ENCODE results near the gene GPALPP1.

GPALPP1 gene

GRCh38 chr13:45048890-45049407, 59.6 kb downstream of the GPALPP1 start:
- Histone ChIP-seq H3K9me3 (ENCODE audit: control insufficient read depth, insufficient read depth, low read length) (no peaks in the 10 kb centered on the region), H3K36me3 (ENCODE audit: control insufficient read depth, low read length) (no peaks in the 10 kb centered on the region), H4K20me1 (ENCODE audit: control insufficient read depth, insufficient read depth, low read depth, low read length) (no peaks in the 10 kb centered on the region), H3K4me2 (ENCODE audit: low read length) (no peak overlapping the region), H3K4me3 (ENCODE audit: low read length) (no peak overlapping the region), H3K4me1 (ENCODE audit: control insufficient read depth, low read length) (peaks cover 20% of the 10 kb centered on the region), H3K27me3 (ENCODE audit: control insufficient read depth, low read length) (no peaks in the 10 kb centered on the region), H3K27ac (ENCODE audit: low read depth, low read length) (no peak overlapping the region), H3K79me2 (ENCODE audit: control insufficient read depth, low read length) (no peaks in the 10 kb centered on the region), H3F3A (ENCODE audit: control insufficient read depth, insufficient read depth) (no peaks in the 10 kb centered on the region), H3K9me2 (replicated peaks; ENCODE audit: control insufficient read depth, low read length) (no peaks in the 10 kb centered on the region)
- TF ChIP-seq EZH2phosphoT487 (IDR thresholded peaks at IDR 0.05; ENCODE audit: borderline replicate concordance, low read length), result no peak
- TF ChIP-seq CTCF (IDR thresholded peaks at IDR 0.05; ENCODE audit: low read depth, low read length, poor library complexity, severe bottlenecking), result no peak

GRCh38 chr13:45049478-45049877, 60.1 kb downstream of the GPALPP1 start:
- Histone ChIP-seq H3K36me3 (ENCODE audit: control insufficient read depth, low read length) (no peaks in the 10 kb centered on the region), H3K27me3 (ENCODE audit: control insufficient read depth, low read length) (no peaks in the 10 kb centered on the region), H3K79me2 (ENCODE audit: control insufficient read depth, low read length) (no peaks in the 10 kb centered on the region), H3K27ac (ENCODE audit: low read depth, low read length) (no peak overlapping the region), H4K20me1 (ENCODE audit: control insufficient read depth, insufficient read depth, low read depth, low read length) (no peaks in the 10 kb centered on the region), H3K9me2 (replicated peaks; ENCODE audit: control insufficient read depth, low read length) (no peaks in the 10 kb centered on the region), H3F3A (ENCODE audit: control insufficient read depth, insufficient read depth) (no peaks in the 10 kb centered on the region), H3K9me3 (ENCODE audit: control insufficient read depth, insufficient read depth, low read length) (no peaks in the 10 kb centered on the region), H3K4me2 (ENCODE audit: low read length) (no peak overlapping the region), H3K4me3 (ENCODE audit: low read length) (no peak overlapping the region), H3K4me1 (ENCODE audit: control insufficient read depth, low read length) (peaks cover 20% of the 10 kb centered on the region)
- TF ChIP-seq CTCF (IDR thresholded peaks at IDR 0.05; ENCODE audit: low read depth, low read length, poor library complexity, severe bottlenecking) (no peak), EZH2phosphoT487 (IDR thresholded peaks at IDR 0.05; ENCODE audit: borderline replicate concordance, low read length) (no peak)

- Histone ChIP-seq H3K4me2 (ENCODE audit: low read length) (no peak overlapping the region), H3K9me2 (replicated peaks; ENCODE audit: control insufficient read depth, low read length) (no peaks in the 10 kb centered on the region)
Measured at GRCh38 chr13:45051315-45051714, 62.0 kb downstream of the GPALPP1 start.

More at GRCh38 chr13:45051315-45051714, 62.0 kb downstream of the GPALPP1 start:
- H3K27ac ChIP-seq (ENCODE audit: low read depth, low read length), result no peak overlapping the region
- no peaks in the 10 kb centered on the region for H3K36me3 ChIP-seq (ENCODE audit: control insufficient read depth, low read length)
- TF ChIP-seq EZH2phosphoT487 (IDR thresholded peaks at IDR 0.05; ENCODE audit: borderline replicate concordance, low read length) (no peak), CTCF (IDR thresholded peaks at IDR 0.05; ENCODE audit: low read depth, low read length, poor library complexity, severe bottlenecking) (no peak)
- H3K4me3 ChIP-seq (ENCODE audit: low read length), result no peak overlapping the region
- H3K79me2 ChIP-seq (ENCODE audit: control insufficient read depth, low read length), result no peaks in the 10 kb centered on the region
- H3F3A ChIP-seq (ENCODE audit: control insufficient read depth, insufficient read depth), result no peaks in the 10 kb centered on the region
- H3K9me3 ChIP-seq (ENCODE audit: control insufficient read depth, insufficient read depth, low read length), result no peaks in the 10 kb centered on the region
- peaks cover 6% of the 10 kb centered on the region; the same call in 1 of the 2 replicates for H3K27me3 ChIP-seq (ENCODE audit: control insufficient read depth, low read length)
- H4K20me1 ChIP-seq (ENCODE audit: control insufficient read depth, insufficient read depth, low read depth, low read length), result no peaks in the 10 kb centered on the region
- peaks cover 19% of the 10 kb centered on the region for H3K4me1 ChIP-seq (ENCODE audit: control insufficient read depth, low read length)

All from DOHH2 (cell line).